HepG2 (cell line): ENCODE measurements around the gene DAD1. TPM values are rescaled to one million over a fixed set of nuclear protein-coding genes. Genes with fewer than 3 reads are reported as not detected.
A peak's percentile ranks its signal among the peaks of the same experiment; 100 is the strongest.

ENCODE experiments used
- FOSL2 ChIP-seq: sonication (generic); formaldehyde crosslinking; IDR thresholded peaks from 2 replicates; pipeline ENCODE4 v1.4.0; 2020; ENCODE audit warnings: missing genetic modification reagents
- JUN ChIP-seq: sonication (generic); formaldehyde crosslinking; IDR thresholded peaks from 2 replicates; pipeline ENCODE4 v1.4.0; 2020; ENCODE audit warnings: mild to moderate bottlenecking, missing genetic modification reagents
- MBD4 ChIP-seq: IDR thresholded peaks from 2 replicates; pipeline ENCODE4 v1.6.1; 2012; ENCODE audit warnings: low read length, inconsistent platforms, borderline replicate concordance
- MIER3 ChIP-seq: IDR thresholded peaks from 2 replicates; pipeline ENCODE4 v1.6.1; 2016; ENCODE audit warnings: missing compliant biosample characterization, borderline replicate concordance
- POLR2AphosphoS5 ChIP-seq: IDR thresholded peaks from 2 replicates; pipeline ENCODE4 v1.6.1; 2012; ENCODE audit warnings: low read depth, low read length
- RELA ChIP-seq: sonication (generic); formaldehyde crosslinking; IDR thresholded peaks from 2 replicates; pipeline ENCODE4 v1.4.0; 2020; ENCODE audit warnings: missing genetic modification reagents
- SMC3 ChIP-seq: IDR thresholded peaks from 2 replicates; pipeline ENCODE4 v1.6.1; 2011; ENCODE audit warnings: low read length, improper control_type of control experiment
- ZNF12 ChIP-seq: sonication (generic); formaldehyde crosslinking; IDR thresholded peaks from 2 replicates; pipeline ENCODE4 v1.5.0; 2020; ENCODE audit warnings: missing genetic modification reagents
- ZNF441 ChIP-seq: sonication (generic); formaldehyde crosslinking; IDR thresholded peaks from 2 replicates; pipeline ENCODE4 v1.7.0; 2021; ENCODE audit warnings: missing genetic modification reagents, borderline replicate concordance
- ZNF83 ChIP-seq: sonication (generic); formaldehyde crosslinking; IDR thresholded peaks from 2 replicates; pipeline ENCODE4 v1.4.0; 2020; ENCODE audit warnings: missing genetic modification reagents, mild to moderate bottlenecking, borderline replicate concordance
- polyA plus RNA-seq, 8 experiments: library from polyadenylated mRNA; depleted of rRNA in 3 of 8; stranded (reverse) in 7 of 8; unstranded in 1 of 8; fragments of >200 nt; fragmentation: Illumina TruSeq in 4 of 8; extraction: Trizol in 4 of 8; gene quantifications; 2 replicates each; pipeline versions ENCODE4 v1.2.1 to v1.2.3, GENCODE V29; 2011 to 2016; ENCODE audit warnings: low read depth in 4 of 8, missing spikeins in 1 of 8, mixed read lengths in 1 of 8; ENCODE audit not compliant: insufficient read depth in 1 of 8
- total RNA-seq, 5 experiments: library from RNA; depleted of rRNA; stranded (reverse); fragments of >200 nt; fragmentation: Illumina TruSeq; extraction: Trizol; gene quantifications; 2 replicates each; pipeline ENCODE4 v1.2.3, GENCODE V29; 2016; ENCODE audit warnings: low read depth in 1 of 5
- TF ChIP-seq, protein P1 (sequence below): sonication (generic); formaldehyde crosslinking; IDR thresholded peaks from 2 replicates; pipeline ENCODE4 v1.4.0; 2020; ENCODE audit warnings: missing genetic modification reagents, borderline replicate concordance
- TF ChIP-seq, protein P2 (sequence below): sonication (generic); formaldehyde crosslinking; IDR thresholded peaks from 2 replicates; pipeline ENCODE4 v1.4.0; 2020; ENCODE audit warnings: missing genetic modification reagents
- TF ChIP-seq, protein P3 (sequence below): sonication (generic); formaldehyde crosslinking; IDR thresholded peaks from 2 replicates; pipeline ENCODE4 v1.4.0; 2020; ENCODE audit warnings: missing genetic modification reagents
- TF ChIP-seq, protein P4 (sequence below): sonication (generic); formaldehyde crosslinking; conservative IDR thresholded peaks from 2 replicates; pipeline ENCODE4 v1.8.0; 2022; ENCODE audit warnings: mild to moderate bottlenecking, moderate library complexity, missing genetic modification reagents
- TF ChIP-seq, protein P5 (sequence below): sonication (generic); formaldehyde crosslinking; IDR thresholded peaks from 2 replicates; pipeline ENCODE4 v1.5.1; 2020; ENCODE audit warnings: mild to moderate bottlenecking, moderate library complexity, missing genetic modification reagents

DAD1 gene
- total and polyA plus RNA-seq, 2 of the 13 experiments (the other 11 are each of a cell fraction or from before 2014, with no cell fraction given) = 558 to 626 TPM

DNA sequence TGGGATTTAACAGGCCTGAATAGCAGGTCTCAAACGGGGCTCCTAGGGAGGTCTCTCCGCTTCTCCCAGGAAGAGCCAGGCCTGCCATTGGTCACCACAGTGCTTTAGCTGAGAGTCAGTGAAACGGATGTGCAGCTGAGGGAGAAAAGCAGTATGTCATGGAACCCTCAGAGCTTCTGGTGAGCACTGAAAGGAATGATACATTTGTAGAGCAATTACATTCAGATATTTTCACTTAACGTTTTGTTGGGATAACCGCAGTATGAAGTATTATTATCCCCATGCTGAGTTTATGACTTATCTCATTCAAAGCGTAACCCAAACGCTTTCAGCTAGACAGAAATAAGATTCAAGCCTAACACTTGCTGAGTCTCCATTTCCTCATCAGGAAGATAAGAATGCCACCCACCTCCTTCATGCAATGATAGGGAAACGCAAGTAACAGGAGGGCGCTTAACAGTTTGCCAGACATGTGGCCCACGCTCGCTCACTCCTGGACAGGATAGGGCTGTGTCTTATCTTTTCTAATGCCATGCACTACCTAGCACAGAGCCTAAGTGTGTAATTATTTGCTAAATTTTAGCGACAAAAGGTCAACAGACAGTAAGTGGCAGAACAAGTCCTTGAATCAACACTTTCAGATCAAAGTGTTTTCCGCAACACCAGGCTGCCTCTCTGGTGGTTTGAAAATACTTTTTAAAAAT is 28.2 kb downstream of the DAD1 start (continued):
- TF ChIP-seq ZNF441 (CRISPR knock-in tag) (peak; percentile 77; the same call in 1 of the 2 replicates), MIER3 (CRISPR knock-in tag) (peak; percentile 57; the same call in 1 of the 2 replicates), JUN (CRISPR knock-in tag) (no peak), ZNF12 (CRISPR knock-in tag) (no peak), FOSL2 (CRISPR knock-in tag) (peak; percentile 21; the same call in 1 of the 2 replicates), ZNF83 (CRISPR knock-in tag) (no peak), POLR2AphosphoS5 (0 out of 2 replicates have a peak, but pooled peaks have one; percentile 27), SMC3 (no peak), RELA (CRISPR knock-in tag) (no peak), MBD4 (0 out of 2 replicates have a peak, but pooled peaks have one; percentile 80)
- TF ChIP-seq, protein P1, sequence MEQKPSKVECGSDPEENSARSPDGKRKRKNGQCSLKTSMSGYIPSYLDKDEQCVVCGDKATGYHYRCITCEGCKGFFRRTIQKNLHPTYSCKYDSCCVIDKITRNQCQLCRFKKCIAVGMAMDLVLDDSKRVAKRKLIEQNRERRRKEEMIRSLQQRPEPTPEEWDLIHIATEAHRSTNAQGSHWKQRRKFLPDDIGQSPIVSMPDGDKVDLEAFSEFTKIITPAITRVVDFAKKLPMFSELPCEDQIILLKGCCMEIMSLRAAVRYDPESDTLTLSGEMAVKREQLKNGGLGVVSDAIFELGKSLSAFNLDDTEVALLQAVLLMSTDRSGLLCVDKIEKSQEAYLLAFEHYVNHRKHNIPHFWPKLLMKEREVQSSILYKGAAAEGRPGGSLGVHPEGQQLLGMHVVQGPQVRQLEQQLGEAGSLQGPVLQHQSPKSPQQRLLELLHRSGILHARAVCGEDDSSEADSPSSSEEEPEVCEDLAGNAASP = peak; percentile 29; the same call in 1 of the 2 replicates
- TF ChIP-seq, protein P2, sequence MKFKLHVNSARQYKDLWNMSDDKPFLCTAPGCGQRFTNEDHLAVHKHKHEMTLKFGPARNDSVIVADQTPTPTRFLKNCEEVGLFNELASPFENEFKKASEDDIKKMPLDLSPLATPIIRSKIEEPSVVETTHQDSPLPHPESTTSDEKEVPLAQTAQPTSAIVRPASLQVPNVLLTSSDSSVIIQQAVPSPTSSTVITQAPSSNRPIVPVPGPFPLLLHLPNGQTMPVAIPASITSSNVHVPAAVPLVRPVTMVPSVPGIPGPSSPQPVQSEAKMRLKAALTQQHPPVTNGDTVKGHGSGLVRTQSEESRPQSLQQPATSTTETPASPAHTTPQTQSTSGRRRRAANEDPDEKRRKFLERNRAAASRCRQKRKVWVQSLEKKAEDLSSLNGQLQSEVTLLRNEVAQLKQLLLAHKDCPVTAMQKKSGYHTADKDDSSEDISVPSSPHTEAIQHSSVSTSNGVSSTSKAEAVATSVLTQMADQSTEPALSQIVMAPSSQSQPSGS = peak; percentile 74; the same call in 1 of the 2 replicates
- TF ChIP-seq, protein P3, sequence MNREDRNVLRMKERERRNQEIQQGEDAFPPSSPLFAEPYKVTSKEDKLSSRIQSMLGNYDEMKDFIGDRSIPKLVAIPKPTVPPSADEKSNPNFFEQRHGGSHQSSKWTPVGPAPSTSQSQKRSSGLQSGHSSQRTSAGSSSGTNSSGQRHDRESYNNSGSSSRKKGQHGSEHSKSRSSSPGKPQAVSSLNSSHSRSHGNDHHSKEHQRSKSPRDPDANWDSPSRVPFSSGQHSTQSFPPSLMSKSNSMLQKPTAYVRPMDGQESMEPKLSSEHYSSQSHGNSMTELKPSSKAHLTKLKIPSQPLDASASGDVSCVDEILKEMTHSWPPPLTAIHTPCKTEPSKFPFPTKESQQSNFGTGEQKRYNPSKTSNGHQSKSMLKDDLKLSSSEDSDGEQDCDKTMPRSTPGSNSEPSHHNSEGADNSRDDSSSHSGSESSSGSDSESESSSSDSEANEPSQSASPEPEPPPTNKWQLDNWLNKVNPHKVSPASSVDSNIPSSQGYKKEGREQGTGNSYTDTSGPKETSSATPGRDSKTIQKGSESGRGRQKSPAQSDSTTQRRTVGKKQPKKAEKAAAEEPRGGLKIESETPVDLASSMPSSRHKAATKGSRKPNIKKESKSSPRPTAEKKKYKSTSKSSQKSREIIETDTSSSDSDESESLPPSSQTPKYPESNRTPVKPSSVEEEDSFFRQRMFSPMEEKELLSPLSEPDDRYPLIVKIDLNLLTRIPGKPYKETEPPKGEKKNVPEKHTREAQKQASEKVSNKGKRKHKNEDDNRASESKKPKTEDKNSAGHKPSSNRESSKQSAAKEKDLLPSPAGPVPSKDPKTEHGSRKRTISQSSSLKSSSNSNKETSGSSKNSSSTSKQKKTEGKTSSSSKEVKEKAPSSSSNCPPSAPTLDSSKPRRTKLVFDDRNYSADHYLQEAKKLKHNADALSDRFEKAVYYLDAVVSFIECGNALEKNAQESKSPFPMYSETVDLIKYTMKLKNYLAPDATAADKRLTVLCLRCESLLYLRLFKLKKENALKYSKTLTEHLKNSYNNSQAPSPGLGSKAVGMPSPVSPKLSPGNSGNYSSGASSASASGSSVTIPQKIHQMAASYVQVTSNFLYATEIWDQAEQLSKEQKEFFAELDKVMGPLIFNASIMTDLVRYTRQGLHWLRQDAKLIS (CRISPR knock-in tag) = 0 out of 2 replicates have a peak, but pooled peaks have one; percentile 14
- TF ChIP-seq, protein P4, sequence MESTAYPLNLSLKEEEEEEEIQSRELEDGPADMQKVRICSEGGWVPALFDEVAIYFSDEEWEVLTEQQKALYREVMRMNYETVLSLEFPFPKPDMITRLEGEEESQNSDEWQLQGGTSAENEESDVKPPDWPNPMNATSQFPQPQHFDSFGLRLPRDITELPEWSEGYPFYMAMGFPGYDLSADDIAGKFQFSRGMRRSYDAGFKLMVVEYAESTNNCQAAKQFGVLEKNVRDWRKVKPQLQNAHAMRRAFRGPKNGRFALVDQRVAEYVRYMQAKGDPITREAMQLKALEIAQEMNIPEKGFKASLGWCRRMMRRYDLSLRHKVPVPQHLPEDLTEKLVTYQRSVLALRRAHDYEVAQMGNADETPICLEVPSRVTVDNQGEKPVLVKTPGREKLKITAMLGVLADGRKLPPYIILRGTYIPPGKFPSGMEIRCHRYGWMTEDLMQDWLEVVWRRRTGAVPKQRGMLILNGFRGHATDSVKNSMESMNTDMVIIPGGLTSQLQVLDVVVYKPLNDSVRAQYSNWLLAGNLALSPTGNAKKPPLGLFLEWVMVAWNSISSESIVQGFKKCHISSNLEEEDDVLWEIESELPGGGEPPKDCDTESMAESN (CRISPR knock-in tag) = 0 out of 2 replicates have a peak, but pooled peaks have one; percentile 17
- TF ChIP-seq, protein P5, sequence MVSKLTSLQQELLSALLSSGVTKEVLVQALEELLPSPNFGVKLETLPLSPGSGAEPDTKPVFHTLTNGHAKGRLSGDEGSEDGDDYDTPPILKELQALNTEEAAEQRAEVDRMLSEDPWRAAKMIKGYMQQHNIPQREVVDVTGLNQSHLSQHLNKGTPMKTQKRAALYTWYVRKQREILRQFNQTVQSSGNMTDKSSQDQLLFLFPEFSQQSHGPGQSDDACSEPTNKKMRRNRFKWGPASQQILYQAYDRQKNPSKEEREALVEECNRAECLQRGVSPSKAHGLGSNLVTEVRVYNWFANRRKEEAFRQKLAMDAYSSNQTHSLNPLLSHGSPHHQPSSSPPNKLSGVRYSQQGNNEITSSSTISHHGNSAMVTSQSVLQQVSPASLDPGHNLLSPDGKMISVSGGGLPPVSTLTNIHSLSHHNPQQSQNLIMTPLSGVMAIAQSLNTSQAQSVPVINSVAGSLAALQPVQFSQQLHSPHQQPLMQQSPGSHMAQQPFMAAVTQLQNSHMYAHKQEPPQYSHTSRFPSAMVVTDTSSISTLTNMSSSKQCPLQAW (CRISPR knock-in tag) = 0 out of 2 replicates have a peak, but pooled peaks have one; percentile 37
